ENCODE data around the gene CAPN9.

GRCh38 chr1:230735447-230735846 is 11.7 kb upstream of the CAPN9 start:
- TF ChIP-seq REST (IDR thresholded peaks at IDR 0.05) (no peak), CTCF (IDR thresholded peaks at IDR 0.05; ENCODE audit: low read depth, low read length, missing input control) (no peak), JUND (IDR thresholded peaks at IDR 0.05) (no peak), MAX (IDR thresholded peaks at IDR 0.05) (no peak), ATF3 (IDR thresholded peaks at IDR 0.05) (no peak), GABPA (IDR thresholded peaks at IDR 0.05 in 1 of 2, conservative IDR thresholded peaks at IDR 0.05 in 1 of 2) (no peak), YY1 (IDR thresholded peaks at IDR 0.05) (no peak), HNF4G (IDR thresholded peaks at IDR 0.05) (no peak), SP1 (IDR thresholded peaks at IDR 0.05) (no peak), RXRA (IDR thresholded peaks at IDR 0.05) (no peak), TAF1 (conservative IDR thresholded peaks at IDR 0.05) (no peak), EGR1 (IDR thresholded peaks at IDR 0.05; ENCODE audit: low read depth in 2 of 2) (no peak), RAD21 (IDR thresholded peaks at IDR 0.05) (no peak)

All from liver (tissue), 3 donors.